Measurements from ENCODE around the gene CLASP1. TPM values are rescaled to one million over a fixed set of nuclear protein-coding genes. Genes with fewer than 3 reads are reported as not detected.

CLASP1 gene
- total RNA-seq, 2 experiments from 2014 or later, result 33.8 to 72.4 TPM

DNA sequence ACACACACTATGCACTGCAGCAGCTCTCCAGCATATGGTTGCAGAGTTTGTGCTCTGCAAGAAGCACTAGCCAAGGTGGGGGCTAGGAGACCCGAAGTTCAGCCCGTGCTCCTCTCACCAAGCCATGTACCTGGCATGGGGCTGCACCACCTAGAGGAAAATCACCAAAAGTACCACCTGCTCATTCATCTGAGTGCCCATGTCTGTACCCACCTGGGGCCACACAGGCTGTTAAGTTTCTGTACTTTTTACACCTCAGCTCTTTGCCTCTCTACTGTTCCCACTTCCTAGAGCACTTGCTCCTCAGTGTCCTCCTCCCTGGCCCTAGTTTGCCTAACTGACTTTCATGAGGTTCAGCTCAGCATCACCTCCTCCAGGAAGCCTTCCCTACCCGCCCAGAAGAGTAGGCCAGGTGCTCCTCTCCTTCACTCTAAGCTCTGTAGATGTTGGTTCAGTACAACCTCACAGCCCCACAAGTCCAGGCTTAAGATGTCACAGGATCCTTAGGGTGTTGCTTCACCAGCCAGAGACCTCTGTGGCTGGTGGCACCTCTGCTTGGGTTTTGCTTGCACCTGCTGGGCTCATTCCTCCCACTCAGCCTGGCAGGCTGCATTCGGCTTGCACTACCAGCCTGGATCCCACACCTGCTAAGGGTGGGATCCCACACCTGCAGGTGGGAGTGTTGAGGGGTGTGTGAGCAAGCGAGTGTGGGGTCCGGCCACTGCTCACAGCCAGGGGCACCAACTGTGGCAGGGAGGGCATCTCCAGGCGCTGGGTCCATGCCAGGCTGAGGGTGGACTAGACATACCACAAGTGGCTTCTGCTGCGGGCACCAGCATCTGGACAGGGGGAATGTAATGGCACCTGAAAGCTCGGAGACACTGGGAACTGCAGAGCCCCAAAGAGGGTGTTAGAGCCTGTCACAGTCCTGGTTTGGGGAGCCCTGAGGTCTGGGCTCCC is 354.1 kb downstream of the CLASP1 start:
- Histone ChIP-seq H3K4me3 (ENCODE audit: low read depth, low read length, poor library complexity, severe bottlenecking) (no peak overlapping the region), H2AFZ (ENCODE audit: low read length) (no peak overlapping the region), H3K4me1 (ENCODE audit: insufficient read depth, low read length, poor library complexity, severe bottlenecking) (no peaks in the 10 kb centered on the region), H3K27ac (ENCODE audit: low read depth, low read length, poor library complexity, severe bottlenecking) (no peak overlapping the region), H3K4me2 (ENCODE audit: low read length) (no peak overlapping the region), H3K79me2 (ENCODE audit: insufficient read depth, low read depth, low read length) (no peaks in the 10 kb centered on the region), H3K9me2 (ENCODE audit: insufficient read depth, low read length) (no peaks in the 10 kb centered on the region), H4K20me1 (ENCODE audit: insufficient read depth, low read length) (no peaks in the 10 kb centered on the region), H3K36me3 (ENCODE audit: insufficient read depth, low read length) (no peaks in the 10 kb centered on the region), H3K9me3 (ENCODE audit: low read length) (no peaks in the 10 kb centered on the region)
- no peak for DNase-seq (ENCODE audit: low spot score)
- no peak for TF ChIP-seq EZH2phosphoT487 (IDR thresholded peaks at IDR 0.05; ENCODE audit: borderline replicate concordance, low read depth, low read length)
- TF ChIP-seq, protein P1, sequence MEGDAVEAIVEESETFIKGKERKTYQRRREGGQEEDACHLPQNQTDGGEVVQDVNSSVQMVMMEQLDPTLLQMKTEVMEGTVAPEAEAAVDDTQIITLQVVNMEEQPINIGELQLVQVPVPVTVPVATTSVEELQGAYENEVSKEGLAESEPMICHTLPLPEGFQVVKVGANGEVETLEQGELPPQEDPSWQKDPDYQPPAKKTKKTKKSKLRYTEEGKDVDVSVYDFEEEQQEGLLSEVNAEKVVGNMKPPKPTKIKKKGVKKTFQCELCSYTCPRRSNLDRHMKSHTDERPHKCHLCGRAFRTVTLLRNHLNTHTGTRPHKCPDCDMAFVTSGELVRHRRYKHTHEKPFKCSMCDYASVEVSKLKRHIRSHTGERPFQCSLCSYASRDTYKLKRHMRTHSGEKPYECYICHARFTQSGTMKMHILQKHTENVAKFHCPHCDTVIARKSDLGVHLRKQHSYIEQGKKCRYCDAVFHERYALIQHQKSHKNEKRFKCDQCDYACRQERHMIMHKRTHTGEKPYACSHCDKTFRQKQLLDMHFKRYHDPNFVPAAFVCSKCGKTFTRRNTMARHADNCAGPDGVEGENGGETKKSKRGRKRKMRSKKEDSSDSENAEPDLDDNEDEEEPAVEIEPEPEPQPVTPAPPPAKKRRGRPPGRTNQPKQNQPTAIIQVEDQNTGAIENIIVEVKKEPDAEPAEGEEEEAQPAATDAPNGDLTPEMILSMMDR (conservative IDR thresholded peaks at IDR 0.05; ENCODE audit: low read length), result no peak
- ChIA-PET POLR2A (interaction anchor here (0.6 to 0.7 kb wide), 2 partner anchors 9 to 138 kb away, joined by 3 to 4 read pairs; no protein-coding TSS in a partner anchor), CTCF (ENCODE audit: unreplicated experiment) (no interaction called here)
- no TSS peak for BruUV-seq (replicated peaks)
- intact Hi-C loops (cut with micrococcal nuclease; ENCODE audit: unreplicated experiment), result no loop called here

DNA sequence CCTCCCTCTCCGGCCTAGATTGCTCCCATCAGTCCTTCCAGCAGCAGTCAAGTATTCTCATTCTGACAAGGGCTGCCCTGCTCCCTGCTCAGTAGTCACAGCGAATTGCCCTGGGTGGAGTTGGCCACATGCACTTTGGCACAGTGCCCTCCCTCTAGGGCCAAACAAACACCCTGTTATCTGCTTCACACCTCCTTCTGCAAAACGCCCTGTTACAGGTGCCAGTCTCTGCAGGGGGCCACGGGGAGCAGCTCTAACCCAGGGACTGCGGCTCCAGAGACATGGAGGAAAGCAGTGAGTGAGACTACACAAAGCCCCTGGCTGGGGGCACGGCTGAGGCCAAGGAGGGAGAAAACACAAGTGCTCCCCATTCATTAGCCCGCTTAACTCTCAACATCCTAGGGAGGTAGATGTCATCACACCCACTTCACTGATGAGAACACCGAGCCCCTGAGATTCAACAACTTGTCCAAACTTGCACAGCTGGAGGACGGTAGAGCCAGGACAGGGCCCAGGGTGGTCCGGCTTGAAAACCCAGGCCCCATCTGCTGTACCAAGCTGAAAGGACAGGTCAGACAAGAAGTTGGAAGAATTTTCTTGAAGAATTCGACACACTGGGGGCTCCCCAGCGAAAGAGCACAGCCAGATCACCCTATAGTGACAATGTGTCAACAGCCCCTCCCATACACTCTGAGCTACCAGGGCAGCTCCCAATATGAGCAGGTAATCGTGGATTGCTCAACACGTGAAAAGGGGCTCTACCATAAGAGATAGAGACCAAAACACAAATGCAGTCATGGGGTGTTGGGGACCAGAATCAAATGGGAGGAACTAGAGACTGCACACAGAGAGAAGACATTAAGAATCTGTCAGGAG is 355.6 kb downstream of the CLASP1 start:
- Histone ChIP-seq H3K9me2 (ENCODE audit: insufficient read depth, low read length) (no peaks in the 10 kb centered on the region), H4K20me1 (ENCODE audit: insufficient read depth, low read length) (no peaks in the 10 kb centered on the region), H3K9me3 (ENCODE audit: low read length) (no peaks in the 10 kb centered on the region), H3K79me2 (ENCODE audit: insufficient read depth, low read depth, low read length) (no peaks in the 10 kb centered on the region), H3K4me1 (ENCODE audit: insufficient read depth, low read length, poor library complexity, severe bottlenecking) (no peaks in the 10 kb centered on the region), H3K4me3 (ENCODE audit: low read depth, low read length, poor library complexity, severe bottlenecking) (no peak overlapping the region), H3K4me2 (ENCODE audit: low read length) (no peak overlapping the region), H2AFZ (ENCODE audit: low read length) (no peak overlapping the region), H3K36me3 (ENCODE audit: insufficient read depth, low read length) (no peaks in the 10 kb centered on the region), H3K27ac (ENCODE audit: low read depth, low read length, poor library complexity, severe bottlenecking) (no peak overlapping the region)
- TF ChIP-seq, protein P1 (conservative IDR thresholded peaks at IDR 0.05; ENCODE audit: low read length), result no peak
- no peak for TF ChIP-seq EZH2phosphoT487 (IDR thresholded peaks at IDR 0.05; ENCODE audit: borderline replicate concordance, low read depth, low read length)
- no TSS peak for BruUV-seq (replicated peaks)
- POLR2A ChIA-PET, result no interaction called here
- intact Hi-C loops (cut with micrococcal nuclease; ENCODE audit: unreplicated experiment), result no loop called here
- CTCF ChIA-PET (ENCODE audit: unreplicated experiment), result no interaction called here
- DNase-seq (ENCODE audit: low spot score), result no peak
